HCT116 (cell line): ENCODE measurements around the gene PNLDC1. TPM values are rescaled to one million over a fixed set of nuclear protein-coding genes. Genes with fewer than 3 reads are reported as not detected.

Source experiments
- ATAC-seq: fragments of 200-7000 bp; cut with Tn5 transposase; 2 replicates; pipeline ENCODE4 v1.9.1; 2020; ENCODE audit warnings: mild to moderate bottlenecking, moderate library complexity
- BruUV-seq: library from RNA; stranded (reverse); fragments of 400-500 nt; replicated peaks from 2 replicates; lab custom pipeline; 2021; lab: Mats Ljungman, UMichigan
- CTCF ChIA-PET: fragments of 300-600 bp; sonication (Branson Sonifier 250); formaldehyde crosslinking; loops from one replicate; lab custom pipeline; 2021; ENCODE audit warnings: antibody characterized with exemption; lab: Charles Lee
- POLR2A ChIA-PET: fragments of 300-600, 350-600 bp; sonication (Branson Sonifier 250); formaldehyde crosslinking; loops from one replicate; lab custom pipeline; 2021; ENCODE audit warnings: antibody characterized with exemption; lab: Charles Lee
- RAD21 ChIA-PET, 2 experiments: fragments of 300-600 bp; sonication (Branson Sonifier 250); formaldehyde crosslinking; loops; one replicate each; lab custom pipeline; 2023; ENCODE audit warnings: low total read pairs in 2 of 2; ENCODE audit not compliant: uncharacterized antibody in 2 of 2, unreplicated experiment in 2 of 2, low non-redundant PET in 1 of 2; lab: Charles Lee
- DNase-seq: peaks from one replicate; pipeline ENCODE4 v3.0.0-alpha.2; 2010; ENCODE audit warnings: low read depth, low spot score
- H2AFZ ChIP-seq: fragments of 200-600 bp; shearing (Covaris generic), sonication (generic); 2 replicates; pipeline ENCODE4 v1.6.1; 2017; ENCODE audit warnings: low read depth, mixed run types, mixed read lengths, antibody characterized with exemption, low read length; ENCODE audit not compliant: poor library complexity, severe bottlenecking
- H3K27ac ChIP-seq: 2 replicates; pipeline ENCODE4 v1.5.1; 2012; ENCODE audit warnings: low read depth, low read length
- H3K27me3 ChIP-seq: fragments of 200-600 bp; sonication (generic); 2 replicates; pipeline ENCODE4 v1.6.1; 2016; ENCODE audit warnings: mixed run types, low read length, mixed read lengths; ENCODE audit not compliant: insufficient read depth
- H3K36me3 ChIP-seq, 2 experiments: fragments of 200-500 bp in 1 of 2; fragments of 200-600 bp in 1 of 2; sonication (Bioruptor generic) in 1 of 2; sonication (generic) in 1 of 2; 2 replicates each; pipeline versions ENCODE4 v1.5.1 to v1.6.1; 2014 to 2016; ENCODE audit warnings: low read length in 2 of 2, inconsistent platforms in 1 of 2, mixed read lengths in 1 of 2, mixed run types in 1 of 2; ENCODE audit not compliant: insufficient read depth in 2 of 2, control insufficient read depth in 1 of 2
- H3K4me1 ChIP-seq, 2 experiments: fragments of 200-600 bp in 1 of 2; sonication (generic) in 1 of 2; 2 replicates each; pipeline versions ENCODE4 v1.5.1 to v1.6.1; 2012 to 2017; ENCODE audit warnings: low read length in 2 of 2, inconsistent platforms in 1 of 2, mild to moderate bottlenecking in 1 of 2, mixed read lengths in 1 of 2, mixed run types in 1 of 2, moderate library complexity in 1 of 2; ENCODE audit not compliant: insufficient read depth in 2 of 2, control insufficient read depth in 1 of 2
- H3K4me2 ChIP-seq: fragments of 200-600 bp; sonication (generic); 2 replicates; pipeline ENCODE4 v1.6.1; 2017; ENCODE audit warnings: mixed run types, low read length, mixed read lengths
- H3K4me3 ChIP-seq, 2 experiments: fragments of 200-600 bp in 1 of 2; sonication (generic) in 1 of 2; replicated peaks in 1 of 2; 2 replicates each; pipeline ENCODE4 v1.5.1; 2011 to 2016; ENCODE audit warnings: low read length in 2 of 2, control low read depth in 1 of 2, low read depth in 1 of 2, mild to moderate bottlenecking in 1 of 2, mixed read lengths in 1 of 2, mixed run types in 1 of 2
- H3K79me2 ChIP-seq: fragments of 200-600 bp; sonication (generic); 2 replicates; pipeline ENCODE4 v1.6.1; 2017; ENCODE audit warnings: mild to moderate bottlenecking, mixed run types, low read length, moderate library complexity, mixed read lengths; ENCODE audit not compliant: insufficient read depth
- H3K9ac ChIP-seq: fragments of 200-600 bp; sonication (generic); 2 replicates; pipeline ENCODE4 v1.6.1; 2016; ENCODE audit warnings: low read length, mixed read lengths
- H3K9me2 ChIP-seq: fragments of 200-600 bp; sonication (generic), shearing (Covaris generic); 2 replicates; pipeline ENCODE4 v1.6.1; 2017; ENCODE audit warnings: mixed run types, mild to moderate bottlenecking, moderate library complexity; ENCODE audit not compliant: insufficient read depth
- H3K9me3 ChIP-seq, 2 experiments: fragments of 200-500 bp in 1 of 2; fragments of 200-600 bp in 1 of 2; sonication (Bioruptor generic) in 1 of 2; sonication (generic) in 1 of 2; 2 replicates each; pipeline ENCODE4 v1.6.1; 2014 to 2017; ENCODE audit warnings: low read length in 2 of 2, mixed read lengths in 2 of 2, inconsistent platforms in 1 of 2, low read depth in 1 of 2, mild to moderate bottlenecking in 1 of 2, mixed run types in 1 of 2, moderate library complexity in 1 of 2; ENCODE audit not compliant: control insufficient read depth in 1 of 2, insufficient read depth in 1 of 2
- H4K20me1 ChIP-seq: fragments of 200-600 bp; sonication (generic), shearing (Covaris generic); 2 replicates; pipeline ENCODE4 v1.6.1; 2017; ENCODE audit warnings: mixed run types, mild to moderate bottlenecking, moderate library complexity; ENCODE audit not compliant: insufficient read depth
- CEBPB ChIP-seq: IDR thresholded peaks from 2 replicates; pipeline ENCODE4 v1.6.1; 2012; ENCODE audit warnings: low read depth
- EZH2 ChIP-seq: fragments of 200-600 bp; sonication (generic); IDR thresholded peaks from 2 replicates; pipeline ENCODE4 v1.6.1; 2017; ENCODE audit warnings: antibody characterized with exemption, mixed run types
- MAX ChIP-seq: IDR thresholded peaks from 2 replicates; pipeline ENCODE4 v1.6.1; 2012
- SRF ChIP-seq: IDR thresholded peaks from 2 replicates; pipeline ENCODE4 v1.6.1; 2012; ENCODE audit warnings: low read depth
- TCF7L2 ChIP-seq: IDR thresholded peaks from 2 replicates; pipeline ENCODE4 v1.7.0; 2011; ENCODE audit warnings: borderline replicate concordance, inconsistent platforms; ENCODE audit not compliant: insufficient read depth, insufficient read length; ENCODE audit errors: extremely low read depth
- intact Hi-C: fragments of 100-400 bp; cut with micrococcal nuclease; formaldehyde crosslinking; loops from 2 replicates; pipeline ENCODE4 v1.10.0; 2022
- total RNA-seq: library from RNA; stranded (reverse); gene quantifications from one replicate; pipeline ENCODE4 v1.2.1, GENCODE V29; 2021; ENCODE audit not compliant: unreplicated experiment

Gene PNLDC1
- total RNA-seq, 1 experiment from 2014 or later = 0.37 TPM

GRCh38 chr6:159830501-159831372, 30.7 kb downstream of the PNLDC1 start:
- TF ChIP-seq CEBPB (no peak), MAX (no peak)
- Histone ChIP-seq H2AFZ (no peak overlapping the region), H3K4me1 (peaks cover 0 to 5% of the 10 kb centered on the region in 2 experiments; a peak in 1 of 4 replicates), H3K27me3 (no peaks in the 10 kb centered on the region), H3K9me3 (no peaks in the 10 kb centered on the region), H3K27ac (no peak overlapping the region), H3K4me3 (no peak overlapping the region), H3K9me2 (no peaks in the 10 kb centered on the region), H3K4me2 (no peak overlapping the region), H4K20me1 (no peaks in the 10 kb centered on the region), H3K36me3 (no peaks in the 10 kb centered on the region), H3K79me2 (no peaks in the 10 kb centered on the region), H3K9ac (no peak overlapping the region)
- ChIA-PET RAD21 (no interaction called here), POLR2A (no interaction called here), CTCF (no interaction called here)
- ATAC-seq (no peak), DNase-seq (no peak)
- no TSS peak for BruUV-seq
- intact Hi-C loops = no loop called here

GRCh38 chr6:159831373-159831679, 31.2 kb downstream of the PNLDC1 start:
- H3K4me2 ChIP-seq = no peak overlapping the region
- DNase-seq = no peak
- no peaks in the 10 kb centered on the region for H4K20me1 ChIP-seq
- no peaks in the 10 kb centered on the region for H3K9me2 ChIP-seq
- H2AFZ ChIP-seq = no peak overlapping the region
- H3K27ac ChIP-seq = no peak overlapping the region
- no peaks in the 10 kb centered on the region for H3K79me2 ChIP-seq
- H3K4me1 ChIP-seq = peaks cover 0 to 5% of the 10 kb centered on the region in 2 experiments; a peak in 1 of 4 replicates
- H3K27me3 ChIP-seq = no peaks in the 10 kb centered on the region
- ChIA-PET POLR2A (no interaction called here), CTCF (no interaction called here), RAD21 (no interaction called here)
- no TSS peak for BruUV-seq
- no peak overlapping the region for H3K9ac ChIP-seq
- no peak for TF ChIP-seq MAX
- TF ChIP-seq SRF = no peak
- TF ChIP-seq EZH2 = no peak
- TF ChIP-seq CEBPB = no peak
- TF ChIP-seq TCF7L2 = no peak
- intact Hi-C loops = no loop called here
- no peak overlapping the region for H3K4me3 ChIP-seq
- H3K36me3 ChIP-seq = no peaks in the 10 kb centered on the region
- no peak for ATAC-seq
- H3K9me3 ChIP-seq = no peaks in the 10 kb centered on the region
